22Rv1 (cell line): ENCODE measurements around the gene GATAD2B.

Experiments used
- ZFX ChIP-seq: fragments of 450-650 bp; IDR thresholded peaks from 2 replicates; pipeline ENCODE4 v1.6.1; 2017; ENCODE audit warnings: antibody characterized with exemption, borderline replicate concordance
- TF ChIP-seq, protein P1 (sequence below): fragments of 450-650 bp; IDR thresholded peaks from 2 replicates; pipeline ENCODE4 v1.5.1; 2017; ENCODE audit warnings: mild to moderate bottlenecking

DNA sequence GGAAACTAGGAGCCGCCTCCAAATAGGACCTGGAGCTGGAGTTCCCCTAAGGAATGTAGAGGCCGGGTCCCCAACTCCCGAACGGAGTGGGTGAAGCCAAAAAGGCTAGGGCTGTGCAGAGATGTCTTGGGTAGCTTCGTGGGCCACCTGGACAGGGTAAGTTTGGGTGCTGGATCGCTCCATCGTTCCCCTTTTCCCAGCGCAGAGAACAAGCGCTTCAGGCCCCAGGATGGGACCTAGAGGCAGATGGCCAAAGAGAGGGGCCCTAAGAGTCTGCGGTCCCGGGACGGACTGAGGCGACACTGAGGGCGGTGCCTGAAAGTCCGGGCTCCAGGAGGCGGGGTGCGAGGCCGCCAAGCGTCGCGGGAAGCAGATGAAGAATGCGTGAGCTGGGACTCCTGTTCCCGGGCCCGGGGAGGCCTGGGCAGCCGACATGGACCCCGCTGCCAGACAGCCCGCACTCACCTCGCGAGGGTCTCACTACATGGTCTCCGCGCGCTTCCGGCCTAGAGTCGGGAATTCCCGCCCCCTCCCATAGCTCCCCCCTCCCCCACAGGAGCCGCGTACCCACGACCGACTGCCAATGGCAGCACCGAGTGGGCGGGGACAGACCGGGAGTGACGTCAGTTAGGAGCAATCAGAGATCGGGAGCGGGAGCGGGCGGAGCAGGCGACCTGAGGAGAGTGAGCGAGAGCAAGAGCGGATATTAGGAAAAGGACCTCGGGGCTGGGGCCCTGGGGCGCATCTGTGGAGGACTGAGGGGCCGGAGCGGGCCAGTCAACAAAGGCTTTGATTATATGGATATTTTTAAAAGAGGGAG is 40.5 kb upstream of the GATAD2B start, which contains the start of gene SLC39A1:
- TF ChIP-seq, protein P1, sequence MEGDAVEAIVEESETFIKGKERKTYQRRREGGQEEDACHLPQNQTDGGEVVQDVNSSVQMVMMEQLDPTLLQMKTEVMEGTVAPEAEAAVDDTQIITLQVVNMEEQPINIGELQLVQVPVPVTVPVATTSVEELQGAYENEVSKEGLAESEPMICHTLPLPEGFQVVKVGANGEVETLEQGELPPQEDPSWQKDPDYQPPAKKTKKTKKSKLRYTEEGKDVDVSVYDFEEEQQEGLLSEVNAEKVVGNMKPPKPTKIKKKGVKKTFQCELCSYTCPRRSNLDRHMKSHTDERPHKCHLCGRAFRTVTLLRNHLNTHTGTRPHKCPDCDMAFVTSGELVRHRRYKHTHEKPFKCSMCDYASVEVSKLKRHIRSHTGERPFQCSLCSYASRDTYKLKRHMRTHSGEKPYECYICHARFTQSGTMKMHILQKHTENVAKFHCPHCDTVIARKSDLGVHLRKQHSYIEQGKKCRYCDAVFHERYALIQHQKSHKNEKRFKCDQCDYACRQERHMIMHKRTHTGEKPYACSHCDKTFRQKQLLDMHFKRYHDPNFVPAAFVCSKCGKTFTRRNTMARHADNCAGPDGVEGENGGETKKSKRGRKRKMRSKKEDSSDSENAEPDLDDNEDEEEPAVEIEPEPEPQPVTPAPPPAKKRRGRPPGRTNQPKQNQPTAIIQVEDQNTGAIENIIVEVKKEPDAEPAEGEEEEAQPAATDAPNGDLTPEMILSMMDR = no peak
- no peak for TF ChIP-seq ZFX
